GM21619 (cell line): ENCODE results near the gene CFAP46.
"Not testable (repeated sequence)": the region's sequence is repeated elsewhere in the genome, so short reads cannot be mapped to it uniquely, and the experiment has no call there.

Experiments
- ATAC-seq: cut with Tn5 transposase; IDR thresholded peaks from one replicate; pipeline ENCODE4 v1.9.1; 2021; ENCODE audit not compliant: unreplicated experiment

Gene CFAP46

GRCh38 chr10:132979491-132980425 lies 37.4 kb upstream of the CFAP46 start:
- no peak for ATAC-seq

- no peak for ATAC-seq
Measured at GRCh38 chr10:132978542-132978941, 36.2 kb upstream of the CFAP46 start.

GRCh38 chr10:132977807-132978206 lies 35.4 kb upstream of the CFAP46 start:
- ATAC-seq = no peak

GRCh38 chr10:132977076-132977475 lies 34.7 kb upstream of the CFAP46 start:
- ATAC-seq = no peak

- no peak for ATAC-seq
Measured at GRCh38 chr10:132975831-132976682, 33.7 kb upstream of the CFAP46 start.

- ATAC-seq = no peak
Measured at GRCh38 chr10:132974886-132975830, 32.8 kb upstream of the CFAP46 start.

- no peak for ATAC-seq
Measured at GRCh38 chr10:132974249-132974796, 32.0 kb upstream of the CFAP46 start.

GRCh38 chr10:132973903-132974241 lies 31.5 kb upstream of the CFAP46 start:
- no peak for ATAC-seq

- ATAC-seq = no peak
Measured at GRCh38 chr10:132972986-132973902, 30.9 kb upstream of the CFAP46 start.

- no peak for ATAC-seq
Measured at GRCh38 chr10:132972149-132972985, 30.0 kb upstream of the CFAP46 start.

GRCh38 chr10:132971448-132972148 lies 29.2 kb upstream of the CFAP46 start:
- ATAC-seq = no peak

GRCh38 chr10:132970641-132971438 lies 28.5 kb upstream of the CFAP46 start:
- no peak for ATAC-seq

- ATAC-seq = no peak
Measured at GRCh38 chr10:132967540-132967939, 25.2 kb upstream of the CFAP46 start.

GRCh38 chr10:132965411-132966057 lies 23.2 kb upstream of the CFAP46 start:
- no peak for ATAC-seq

- not testable (repeated sequence) for ATAC-seq
Measured at GRCh38 chr10:132964707-132965410, 22.5 kb upstream of the CFAP46 start.

GRCh38 chr10:132964231-132964630 lies 21.9 kb upstream of the CFAP46 start:
- no peak for ATAC-seq
